DND-41 (cell line): ENCODE results near the gene GPR75.

Experiments used
- CTCF ChIP-seq: IDR thresholded peaks from 2 replicates; pipeline ENCODE4 v1.5.1; 2012; ENCODE audit warnings: borderline replicate concordance, low read length, moderate library complexity, mild to moderate bottlenecking; ENCODE audit not compliant: poor library complexity, severe bottlenecking; ENCODE audit errors: extremely low read depth
- EZH2 ChIP-seq: IDR thresholded peaks from 3 replicates; pipeline ENCODE4 v1.6.1; 2012; ENCODE audit warnings: borderline replicate concordance, low read depth, mild to moderate bottlenecking, moderate library complexity, low read length, inconsistent platforms; ENCODE audit not compliant: severe bottlenecking

GRCh38 chr2:53829273-53829979, 30.3 kb downstream of the GPR75 start:
- TF ChIP-seq EZH2 (no peak), CTCF (no peak)
